GM23248 (cell line): ENCODE data around the gene YPEL2. TPM values are rescaled to one million over a fixed set of nuclear protein-coding genes. Genes with fewer than 3 reads are reported as not detected.

Experiments used
- DNase-seq: peaks from one replicate; pipeline ENCODE4 v3.0.0-alpha.2; 2015
- H2AFZ ChIP-seq: fragments of 200-600 bp; sonication (generic); 2 replicates; pipeline ENCODE4 v1.6.1; 2016; ENCODE audit warnings: antibody characterized with exemption
- H3F3A ChIP-seq: fragments of 200-600 bp; sonication (generic); 2 replicates; pipeline ENCODE4 v1.6.1; 2016; ENCODE audit warnings: mild to moderate bottlenecking, antibody characterized with exemption, mixed run types; ENCODE audit not compliant: insufficient read depth
- H3K27ac ChIP-seq: fragments of 200-600 bp; sonication (generic); 2 replicates; pipeline ENCODE4 v1.5.1; 2016; ENCODE audit warnings: mild to moderate bottlenecking
- H3K27me3 ChIP-seq: fragments of 200-600 bp; sonication (generic); replicated peaks from 2 replicates; pipeline ENCODE4 v1.6.1; 2016; ENCODE audit warnings: mild to moderate bottlenecking; ENCODE audit not compliant: insufficient read depth
- H3K36me3 ChIP-seq: fragments of 200-600 bp; sonication (generic); 2 replicates; pipeline ENCODE4 v1.6.1; 2016; ENCODE audit warnings: low read depth, mild to moderate bottlenecking
- H3K4me1 ChIP-seq: fragments of 200-600 bp; sonication (generic); 2 replicates; pipeline ENCODE4 v1.6.1; 2016; ENCODE audit warnings: mild to moderate bottlenecking; ENCODE audit not compliant: insufficient read depth
- H3K4me2 ChIP-seq: fragments of 200-600 bp; sonication (generic); one replicate; pipeline ENCODE4 v1.6.1; 2016; ENCODE audit warnings: mild to moderate bottlenecking; ENCODE audit not compliant: unreplicated experiment
- H3K4me3 ChIP-seq: fragments of 200-600 bp; sonication (generic); 2 replicates; pipeline ENCODE4 v1.5.1; 2016; ENCODE audit warnings: mild to moderate bottlenecking
- H3K79me2 ChIP-seq: fragments of 200-600 bp; sonication (generic); 2 replicates; pipeline ENCODE4 v1.6.1; 2016; ENCODE audit warnings: mild to moderate bottlenecking; ENCODE audit not compliant: insufficient read depth
- H3K9ac ChIP-seq: fragments of 200-600 bp; sonication (generic); 2 replicates; pipeline ENCODE4 v1.6.1; 2016; ENCODE audit warnings: mild to moderate bottlenecking
- H3K9me2 ChIP-seq: fragments of 200-600 bp; sonication (generic); 2 replicates; pipeline ENCODE4 v1.6.1; 2016; ENCODE audit warnings: mixed run types, mild to moderate bottlenecking, moderate library complexity; ENCODE audit not compliant: insufficient read depth
- H3K9me3 ChIP-seq: fragments of 200-600 bp; sonication (generic); one replicate; pipeline ENCODE4 v1.6.1; 2017; ENCODE audit warnings: low read depth
- H4K20me1 ChIP-seq: fragments of 200-600 bp; sonication (generic); 2 replicates; pipeline ENCODE4 v1.6.0; 2016; ENCODE audit not compliant: insufficient read depth
- EZH2 ChIP-seq: fragments of 200-600 bp; sonication (generic); IDR thresholded peaks from 2 replicates; pipeline ENCODE4 v1.6.1; 2018; ENCODE audit warnings: antibody characterized with exemption, mild to moderate bottlenecking; ENCODE audit not compliant: insufficient read depth, poor library complexity, severe bottlenecking
- EZH2phosphoT487 ChIP-seq: fragments of 200-600 bp; sonication (generic); IDR thresholded peaks from 2 replicates; pipeline ENCODE4 v1.6.1; 2018; ENCODE audit warnings: antibody characterized with exemption, moderate library complexity, mild to moderate bottlenecking, low read depth; ENCODE audit not compliant: insufficient read depth
- WGBS, 2 experiments: methylation state at CpG; one replicate each; pipeline ENCODE4 v1.1.6; 2015 to 2017; ENCODE audit warnings: low lambda C conversion rate in 2 of 2, low coverage in 1 of 2; ENCODE audit errors: missing lambda C conversion rate in 2 of 2; 5-methylcytosine and 5-hydroxymethylcytosine counted together
- in situ Hi-C: fragments of 300-500 bp; cut with MboI; formaldehyde crosslinking; loops from 2 replicates; pipeline ENCODE4 v1.15.0; 2020
- polyA plus RNA-seq: library from polyadenylated mRNA; unstranded; fragments of >200 nt; fragmentation: Nextera tagmentation; extraction: Ambion mirVana; gene quantifications from 2 replicates; pipeline ENCODE4 v1.2.1, GENCODE V29; 2016
- total RNA-seq: library from RNA; depleted of rRNA; stranded (reverse); fragments of >200 nt; shearing (Covaris generic); gene quantifications from 2 replicates; pipeline ENCODE4 v1.2.3, GENCODE V29; 2014

Gene YPEL2
- total and polyA plus RNA-seq, 2 experiments from 2014 or later: 5.8 to 9.6 TPM

- Histone ChIP-seq H2AFZ (no peak overlapping the region), H3K4me3 (no peak overlapping the region), H3K9ac (no peak overlapping the region), H3K79me2 (no peaks in the 10 kb centered on the region), H3K36me3 (no peaks in the 10 kb centered on the region), H3F3A (no peaks in the 10 kb centered on the region), H3K4me2 (no peak overlapping the region), H3K27ac (no peak overlapping the region), H3K9me2 (no peaks in the 10 kb centered on the region), H3K9me3 (no peaks in the 10 kb centered on the region), H3K27me3 (no peaks in the 10 kb centered on the region), H3K4me1 (no peaks in the 10 kb centered on the region), H4K20me1 (no peaks in the 10 kb centered on the region)
- in situ Hi-C loops: no loop called here
- TF ChIP-seq EZH2phosphoT487: no peak
- no peak for TF ChIP-seq EZH2
- WGBS, 2 experiments: 67 to 69% methylated on average over 8 of the region's 8 CpGs
- DNase-seq: no peak
Observed at GRCh38 chr17:59413014-59413766, 81.7 kb downstream of the YPEL2 start.

- H3K36me3 ChIP-seq: no peaks in the 10 kb centered on the region
- no peak overlapping the region for H2AFZ ChIP-seq
- H3K4me2 ChIP-seq: no peak overlapping the region
- H3F3A ChIP-seq: no peaks in the 10 kb centered on the region
- H3K9ac ChIP-seq: no peak overlapping the region
- TF ChIP-seq EZH2 (no peak), EZH2phosphoT487 (no peak)
- H3K27me3 ChIP-seq: no peaks in the 10 kb centered on the region
- H3K9me2 ChIP-seq: no peaks in the 10 kb centered on the region
- no peak overlapping the region for H3K27ac ChIP-seq
- DNase-seq: no peak
- H3K4me1 ChIP-seq: no peaks in the 10 kb centered on the region
- in situ Hi-C loops: no loop called here
- H3K9me3 ChIP-seq: no peaks in the 10 kb centered on the region
- H3K79me2 ChIP-seq: no peaks in the 10 kb centered on the region
- 82 to 87% methylated on average over 5 of the region's 5 CpGs for WGBS, 2 experiments
- no peak overlapping the region for H3K4me3 ChIP-seq
- H4K20me1 ChIP-seq: no peaks in the 10 kb centered on the region
Observed at GRCh38 chr17:59415397-59415796, 83.9 kb downstream of the YPEL2 start.

GRCh38 chr17:59416184-59416583 lies 84.7 kb downstream of the YPEL2 start:
- Histone ChIP-seq H3K79me2 (no peaks in the 10 kb centered on the region), H3K36me3 (no peaks in the 10 kb centered on the region), H3K9me3 (no peaks in the 10 kb centered on the region), H3F3A (no peaks in the 10 kb centered on the region), H3K4me3 (no peak overlapping the region), H3K27ac (no peak overlapping the region), H4K20me1 (no peaks in the 10 kb centered on the region), H3K4me2 (no peak overlapping the region), H3K27me3 (no peaks in the 10 kb centered on the region), H3K9me2 (no peaks in the 10 kb centered on the region), H3K9ac (no peak overlapping the region), H2AFZ (no peak overlapping the region), H3K4me1 (no peaks in the 10 kb centered on the region)
- in situ Hi-C loops: no loop called here
- 82 to 93% methylated on average over 4 of the region's 4 CpGs for WGBS, 2 experiments
- DNase-seq: no peak
- TF ChIP-seq EZH2phosphoT487: no peak
- no peak for TF ChIP-seq EZH2

- Histone ChIP-seq H3K4me3 (no peak overlapping the region), H3K9me2 (no peaks in the 10 kb centered on the region), H3K79me2 (no peaks in the 10 kb centered on the region), H3K36me3 (no peaks in the 10 kb centered on the region), H4K20me1 (no peaks in the 10 kb centered on the region), H3F3A (peaks cover 4% of the 10 kb centered on the region), H3K27ac (no peak overlapping the region), H3K9ac (no peak overlapping the region), H3K27me3 (no peaks in the 10 kb centered on the region), H3K4me1 (no peaks in the 10 kb centered on the region), H3K9me3 (no peaks in the 10 kb centered on the region), H3K4me2 (no peak overlapping the region), H2AFZ (no peak overlapping the region)
- 90 to 91% methylated on average over 12 of the region's 12 CpGs for WGBS, 2 experiments
- in situ Hi-C loops: no loop called here
- TF ChIP-seq EZH2phosphoT487 (no peak), EZH2 (no peak)
- no peak for DNase-seq
Observed at GRCh38 chr17:59417452-59417851, 86.0 kb downstream of the YPEL2 start.
